ENCODE data around the gene CDK10.

DNA sequence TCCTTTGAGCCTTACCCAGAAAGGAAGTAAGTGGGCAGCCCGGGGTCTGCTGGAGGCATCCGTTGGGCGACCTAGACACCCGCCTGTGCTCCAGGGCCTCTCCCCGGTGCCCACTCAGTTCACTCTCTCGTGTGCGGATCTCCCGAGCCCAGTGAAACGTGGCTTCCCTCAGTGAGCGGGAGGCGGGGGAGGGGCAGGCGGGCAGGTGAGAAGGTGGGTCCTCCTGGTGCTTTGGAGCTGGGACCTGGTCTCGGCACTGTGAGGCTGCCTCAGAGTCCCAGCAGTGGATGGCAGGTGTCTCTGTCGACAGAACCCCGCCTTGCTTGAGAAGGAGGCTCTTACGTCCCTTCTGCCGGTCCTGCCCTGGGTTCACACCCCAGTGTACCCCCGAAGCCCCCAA, 42.8 kb downstream of the CDK10 start:
- TF ChIP-seq, protein P1, sequence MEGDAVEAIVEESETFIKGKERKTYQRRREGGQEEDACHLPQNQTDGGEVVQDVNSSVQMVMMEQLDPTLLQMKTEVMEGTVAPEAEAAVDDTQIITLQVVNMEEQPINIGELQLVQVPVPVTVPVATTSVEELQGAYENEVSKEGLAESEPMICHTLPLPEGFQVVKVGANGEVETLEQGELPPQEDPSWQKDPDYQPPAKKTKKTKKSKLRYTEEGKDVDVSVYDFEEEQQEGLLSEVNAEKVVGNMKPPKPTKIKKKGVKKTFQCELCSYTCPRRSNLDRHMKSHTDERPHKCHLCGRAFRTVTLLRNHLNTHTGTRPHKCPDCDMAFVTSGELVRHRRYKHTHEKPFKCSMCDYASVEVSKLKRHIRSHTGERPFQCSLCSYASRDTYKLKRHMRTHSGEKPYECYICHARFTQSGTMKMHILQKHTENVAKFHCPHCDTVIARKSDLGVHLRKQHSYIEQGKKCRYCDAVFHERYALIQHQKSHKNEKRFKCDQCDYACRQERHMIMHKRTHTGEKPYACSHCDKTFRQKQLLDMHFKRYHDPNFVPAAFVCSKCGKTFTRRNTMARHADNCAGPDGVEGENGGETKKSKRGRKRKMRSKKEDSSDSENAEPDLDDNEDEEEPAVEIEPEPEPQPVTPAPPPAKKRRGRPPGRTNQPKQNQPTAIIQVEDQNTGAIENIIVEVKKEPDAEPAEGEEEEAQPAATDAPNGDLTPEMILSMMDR (conservative IDR thresholded peaks at IDR 0.05; ENCODE audit: low read length), result no peak
- TF ChIP-seq EZH2phosphoT487 (IDR thresholded peaks at IDR 0.05; ENCODE audit: borderline replicate concordance), result no peak
